ENCODE results near the gene MYMK.

DNA sequence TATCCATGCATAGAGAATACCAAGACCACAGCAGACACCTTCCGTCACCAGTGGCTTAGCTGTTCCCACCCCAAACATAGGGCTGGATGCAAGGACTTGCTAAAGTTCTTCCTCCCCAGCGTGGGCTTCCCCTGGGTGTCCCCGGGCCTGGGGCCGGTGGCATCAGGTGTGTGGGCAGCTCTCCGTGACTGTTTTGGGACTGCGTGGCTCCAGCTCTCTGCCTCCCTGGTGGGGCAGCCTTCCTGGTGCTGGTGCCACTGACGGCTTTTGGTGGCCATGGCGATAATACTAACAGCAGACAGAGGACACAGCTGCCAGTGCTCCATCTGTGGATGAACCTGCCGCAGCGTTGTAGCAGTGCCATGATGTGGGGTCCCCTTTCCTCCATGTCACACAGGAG is 60.1 kb downstream of the MYMK start:
- TF ChIP-seq, protein P1, sequence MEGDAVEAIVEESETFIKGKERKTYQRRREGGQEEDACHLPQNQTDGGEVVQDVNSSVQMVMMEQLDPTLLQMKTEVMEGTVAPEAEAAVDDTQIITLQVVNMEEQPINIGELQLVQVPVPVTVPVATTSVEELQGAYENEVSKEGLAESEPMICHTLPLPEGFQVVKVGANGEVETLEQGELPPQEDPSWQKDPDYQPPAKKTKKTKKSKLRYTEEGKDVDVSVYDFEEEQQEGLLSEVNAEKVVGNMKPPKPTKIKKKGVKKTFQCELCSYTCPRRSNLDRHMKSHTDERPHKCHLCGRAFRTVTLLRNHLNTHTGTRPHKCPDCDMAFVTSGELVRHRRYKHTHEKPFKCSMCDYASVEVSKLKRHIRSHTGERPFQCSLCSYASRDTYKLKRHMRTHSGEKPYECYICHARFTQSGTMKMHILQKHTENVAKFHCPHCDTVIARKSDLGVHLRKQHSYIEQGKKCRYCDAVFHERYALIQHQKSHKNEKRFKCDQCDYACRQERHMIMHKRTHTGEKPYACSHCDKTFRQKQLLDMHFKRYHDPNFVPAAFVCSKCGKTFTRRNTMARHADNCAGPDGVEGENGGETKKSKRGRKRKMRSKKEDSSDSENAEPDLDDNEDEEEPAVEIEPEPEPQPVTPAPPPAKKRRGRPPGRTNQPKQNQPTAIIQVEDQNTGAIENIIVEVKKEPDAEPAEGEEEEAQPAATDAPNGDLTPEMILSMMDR (IDR thresholded peaks at IDR 0.05) = no peak
- no peak for TF ChIP-seq POLR2A (IDR thresholded peaks at IDR 0.05)

All from esophagus squamous epithelium (tissue), 4 donors.